GM12878 (cell line): ENCODE results near the gene FBXW9. TPM values are rescaled to one million over a fixed set of nuclear protein-coding genes. Genes with fewer than 3 reads are reported as not detected.
A peak's percentile ranks its signal among the peaks of the same experiment; 100 is the strongest.

Experiments used
- ATAC-seq: fragments of 200-7000 bp; cut with Tn5 transposase; 3 replicates; pipeline ENCODE4 v1.9.1; 2020; ENCODE audit warnings: mild to moderate bottlenecking, moderate library complexity
- BruUV-seq: library from RNA; stranded (reverse); fragments of 400-500 nt; replicated peaks from 2 replicates; lab custom pipeline; 2021; lab: Mats Ljungman, UMichigan
- CTCF ChIA-PET: fragments of 300-600 bp; sonication (Branson Sonifier 250); formaldehyde crosslinking; extraction: SDS; loops from one replicate; lab custom pipeline; 2021; ENCODE audit warnings: inconsistent platforms; lab: Yijun Ruan, JAX
- POLR2A ChIA-PET: fragments of 350-600 bp; formaldehyde crosslinking; extraction: SDS; loops from one replicate; lab custom pipeline; 2021; ENCODE audit warnings: inconsistent platforms; lab: Charles Lee
- RAD21 ChIA-PET: fragments of 300-600 bp; sonication (Branson Sonifier 250); formaldehyde crosslinking; loops from one replicate; lab custom pipeline; 2023; ENCODE audit warnings: antibody characterized with exemption; ENCODE audit not compliant: unreplicated experiment; lab: Charles Lee
- SMC1A ChIA-PET: fragments of 300-600 bp; sonication (Branson Sonifier 250); formaldehyde crosslinking; loops from one replicate; lab custom pipeline; 2023; ENCODE audit not compliant: unreplicated experiment, uncharacterized antibody; lab: Charles Lee
- DNase-seq: peaks from one replicate; pipeline ENCODE4 v3.0.0-alpha.2; 2011; ENCODE audit warnings: low read depth, low spot score
- FAIRE-seq: peaks from 3 replicates; lab custom pipeline; 2011; peaks lifted over from hg19 to GRCh38; lab: Jason Lieb, UNC
- H2AFZ ChIP-seq: 2 replicates; pipeline ENCODE4 v1.6.0; 2011; ENCODE audit warnings: low read depth, low read length, control low read depth; ENCODE audit not compliant: control insufficient read depth
- H3K27ac ChIP-seq: 2 replicates; pipeline ENCODE4 v1.5.1; 2011; ENCODE audit warnings: control low read depth; ENCODE audit not compliant: control insufficient read depth, insufficient read depth
- H3K27me3 ChIP-seq, 2 experiments: replicated peaks in 1 of 2; 2 replicates each; pipeline versions ENCODE4 v1.6.0 to v1.6.1; 2011; ENCODE audit warnings: low read length in 1 of 2; ENCODE audit not compliant: control insufficient read depth in 2 of 2, insufficient read depth in 2 of 2
- H3K36me3 ChIP-seq, 2 experiments: 2 replicates each; pipeline ENCODE4 v1.5.1; 2011; ENCODE audit warnings: low read length in 1 of 2; ENCODE audit not compliant: control insufficient read depth in 2 of 2, insufficient read depth in 2 of 2
- H3K4me1 ChIP-seq: 2 replicates; pipeline ENCODE4 v1.6.1; 2011; ENCODE audit warnings: mild to moderate bottlenecking, low read length, moderate library complexity, mixed read lengths; ENCODE audit not compliant: control insufficient read depth, insufficient read depth
- H3K4me2 ChIP-seq: 2 replicates; pipeline ENCODE4 v1.6.0; 2011; ENCODE audit warnings: control low read depth; ENCODE audit not compliant: control insufficient read depth, insufficient read depth
- H3K4me3 ChIP-seq: fragments of 200-600 bp; sonication (generic); 2 replicates; pipeline ENCODE4 v1.5.1; 2016
- H3K79me2 ChIP-seq: 2 replicates; pipeline ENCODE4 v1.6.0; 2011; ENCODE audit warnings: low read length; ENCODE audit not compliant: control insufficient read depth, insufficient read depth
- H3K9ac ChIP-seq: 2 replicates; pipeline ENCODE4 v1.8.0; 2011; ENCODE audit warnings: low read length, control low read depth, mixed read lengths; ENCODE audit not compliant: control insufficient read depth, insufficient read depth
- H3K9me3 ChIP-seq: replicated peaks from 3 replicates; pipeline ENCODE4 v1.5.1; 2011; ENCODE audit warnings: mild to moderate bottlenecking, low read length; ENCODE audit not compliant: control insufficient read depth, insufficient read depth
- H4K20me1 ChIP-seq: 2 replicates; pipeline ENCODE4 v1.6.0; 2011; ENCODE audit not compliant: control insufficient read depth, insufficient read depth
- CEBPB ChIP-seq, 2 experiments: fragments of 150-350 bp in 1 of 2; IDR thresholded peaks; 2 replicates each; pipeline ENCODE4 v1.6.1; 2012 to 2014; ENCODE audit warnings: low read depth in 2 of 2, low read length in 2 of 2, borderline replicate concordance in 1 of 2, inconsistent platforms in 1 of 2
- CREM ChIP-seq: IDR thresholded peaks from 2 replicates; pipeline ENCODE4 v1.6.1; 2014; ENCODE audit warnings: antibody characterized with exemption, low read depth
- DPF2 ChIP-seq: fragments of 450-650 bp; IDR thresholded peaks from 2 replicates; pipeline ENCODE4 v1.6.1; 2017; ENCODE audit warnings: mild to moderate bottlenecking
- RCOR1 ChIP-seq: conservative IDR thresholded peaks from 2 replicates; pipeline ENCODE4 v1.6.1; 2012; ENCODE audit warnings: low read depth, low read length, improper control_type of control experiment
- TCF3 ChIP-seq: IDR thresholded peaks from 2 replicates; pipeline ENCODE4 v1.6.1; 2012; ENCODE audit warnings: low read depth, mild to moderate bottlenecking, low read length, borderline replicate concordance; ENCODE audit not compliant: insufficient read depth
- YY1 ChIP-seq: IDR thresholded peaks from 2 replicates; pipeline ENCODE4 v1.6.1; 2011; ENCODE audit warnings: low read depth, mild to moderate bottlenecking, low read length
- WGBS: methylation state at CpG from one replicate; pipeline ENCODE4 v1.1.6; 2016; ENCODE audit warnings: low lambda C conversion rate; ENCODE audit not compliant: insufficient replicate concordance, insufficient coverage; ENCODE audit errors: missing lambda C conversion rate; 5-methylcytosine and 5-hydroxymethylcytosine counted together
- in situ Hi-C: fragments of 300-500 bp; cut with MboI; formaldehyde crosslinking; loops from 9 replicates; pipeline ENCODE4 v1.14.3; 2018; ENCODE audit warnings: mixed read lengths
- intact Hi-C: fragments of 100-400 bp; cut with micrococcal nuclease; formaldehyde crosslinking; loops from one replicate; pipeline ENCODE4 v1.14.2; 2022; ENCODE audit not compliant: unreplicated experiment
- polyA plus RNA-seq, 11 experiments: library from polyadenylated mRNA; depleted of rRNA in 4 of 11; unstranded in 6 of 11; stranded (reverse) in 5 of 11; fragments of >200 nt; fragmentation: Nextera tagmentation in 4 of 11; fragmentation: Illumina TruSeq in 1 of 11; extraction: Ambion mirVana in 4 of 11; extraction: Trizol in 1 of 11; gene quantifications; 1 replicate in 1 of 11; 2 replicates in 10 of 11; pipeline versions ENCODE4 v1.2.1 to v1.2.3, GENCODE V29; 2011 to 2016; ENCODE audit warnings: inconsistent platforms in 2 of 11, missing spikeins in 2 of 11, low read depth in 1 of 11
- total RNA-seq, 4 experiments: library from RNA; depleted of rRNA in 3 of 4; stranded (reverse); fragments of >200 nt in 3 of 4; fragmentation: Illumina TruSeq in 1 of 4; extraction: Trizol in 1 of 4; gene quantifications; 2 replicates each; pipeline versions ENCODE4 v1.2.1 to v1.2.3, GENCODE V29; 2013 to 2021
- TF ChIP-seq, protein P1 (sequence below): fragments of 450-650 bp; formaldehyde crosslinking; IDR thresholded peaks from 2 replicates; pipeline ENCODE4 v1.4.0; 2022; ENCODE audit warnings: mild to moderate bottlenecking, moderate library complexity
- TF ChIP-seq, protein P2 (sequence below): IDR thresholded peaks from 2 replicates; pipeline ENCODE4 v1.6.1; 2011; ENCODE audit warnings: borderline replicate concordance, low read depth, mild to moderate bottlenecking, moderate library complexity, low read length; ENCODE audit not compliant: insufficient read depth, poor library complexity, severe bottlenecking
- TF ChIP-seq, protein P3 (sequence below): fragments of 450-650 bp; IDR thresholded peaks from 2 replicates; pipeline ENCODE4 v1.6.1; 2017; ENCODE audit warnings: mild to moderate bottlenecking
- TF ChIP-seq, protein P4 (sequence below): IDR thresholded peaks from 2 replicates; pipeline ENCODE4 v1.6.1; 2012; ENCODE audit warnings: low read depth, low read length, improper control_type of control experiment

Gene FBXW9
- total and polyA plus RNA-seq, 10 of the 15 experiments (the other 5 are each of a cell fraction or from before 2014, with no cell fraction given): 0.21 to 14.8 (median 7.3) TPM

DNA sequence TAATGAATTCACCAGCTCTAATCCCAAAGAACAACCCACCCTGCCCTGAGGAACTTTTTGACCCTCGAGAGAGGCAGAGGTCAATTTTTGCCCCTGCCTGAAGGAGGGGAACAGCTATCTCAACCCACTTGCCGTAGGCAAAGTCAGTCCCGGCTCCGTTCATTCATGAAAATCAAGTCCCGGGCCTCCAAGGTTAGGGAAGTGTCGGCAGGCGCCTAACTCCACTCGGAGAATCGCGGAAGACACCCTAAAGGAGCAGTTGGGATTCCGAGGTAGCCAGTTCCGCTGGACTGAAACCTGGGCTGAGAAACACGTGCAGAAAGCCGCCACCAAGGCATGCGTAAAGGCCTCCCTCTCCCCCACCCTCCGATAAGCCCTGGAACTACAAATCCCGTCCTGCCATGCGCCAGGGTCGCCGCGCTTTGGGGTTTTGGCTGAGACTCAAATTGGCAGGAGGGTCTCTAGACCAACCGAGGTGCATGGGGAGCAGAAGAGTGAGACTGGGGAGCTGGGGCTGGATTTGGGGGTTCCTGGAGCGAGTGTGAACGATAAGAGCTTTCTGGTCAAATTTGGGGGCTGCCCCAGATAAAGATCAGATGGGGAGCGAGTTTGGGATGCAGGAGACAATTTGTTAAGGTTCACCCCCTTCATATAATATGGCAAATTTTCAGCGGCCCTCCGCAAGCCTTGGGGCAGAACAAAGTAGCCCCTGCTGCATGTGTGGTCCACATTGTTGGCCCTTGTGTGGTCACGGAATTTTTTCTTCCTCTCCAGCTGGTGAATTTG is 27.4 kb upstream of the FBXW9 start, which contains the start of gene TNPO2 (continued):
- TF ChIP-seq CEBPB (IDR thresholded peaks at IDR 0.05; ENCODE audit: borderline replicate concordance in 1 of 2, low read depth in 2 of 2, low read length in 2 of 2): no peak
- TF ChIP-seq DPF2: no peak
- no peak for TF ChIP-seq TCF3
- TF ChIP-seq, protein P1, sequence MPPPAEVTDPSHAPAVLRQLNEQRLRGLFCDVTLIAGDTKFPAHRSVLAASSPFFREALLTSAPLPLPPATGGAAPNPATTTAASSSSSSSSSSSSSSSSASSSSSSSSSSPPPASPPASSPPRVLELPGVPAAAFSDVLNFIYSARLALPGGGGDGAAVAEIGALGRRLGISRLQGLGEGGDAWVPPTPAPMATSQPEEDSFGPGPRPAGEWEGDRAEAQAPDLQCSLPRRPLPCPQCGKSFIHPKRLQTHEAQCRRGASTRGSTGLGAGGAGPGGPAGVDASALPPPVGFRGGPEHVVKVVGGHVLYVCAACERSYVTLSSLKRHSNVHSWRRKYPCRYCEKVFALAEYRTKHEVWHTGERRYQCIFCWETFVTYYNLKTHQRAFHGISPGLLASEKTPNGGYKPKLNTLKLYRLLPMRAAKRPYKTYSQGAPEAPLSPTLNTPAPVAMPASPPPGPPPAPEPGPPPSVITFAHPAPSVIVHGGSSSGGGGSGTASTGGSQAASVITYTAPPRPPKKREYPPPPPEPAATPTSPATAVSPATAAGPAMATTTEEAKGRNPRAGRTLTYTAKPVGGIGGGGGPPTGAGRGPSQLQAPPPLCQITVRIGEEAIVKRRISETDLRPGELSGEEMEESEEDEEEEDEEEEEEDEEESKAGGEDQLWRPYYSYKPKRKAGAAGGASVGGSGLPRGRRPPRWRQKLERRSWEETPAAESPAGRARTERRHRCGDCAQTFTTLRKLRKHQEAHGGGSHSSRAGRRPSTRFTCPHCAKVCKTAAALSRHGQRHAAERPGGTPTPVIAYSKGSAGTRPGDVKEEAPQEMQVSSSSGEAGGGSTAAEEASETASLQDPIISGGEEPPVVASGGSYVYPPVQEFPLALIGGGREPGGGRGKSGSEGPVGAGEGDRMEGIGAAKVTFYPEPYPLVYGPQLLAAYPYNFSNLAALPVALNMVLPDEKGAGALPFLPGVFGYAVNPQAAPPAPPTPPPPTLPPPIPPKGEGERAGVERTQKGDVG (CRISPR knock-in tag): no peak

DNA sequence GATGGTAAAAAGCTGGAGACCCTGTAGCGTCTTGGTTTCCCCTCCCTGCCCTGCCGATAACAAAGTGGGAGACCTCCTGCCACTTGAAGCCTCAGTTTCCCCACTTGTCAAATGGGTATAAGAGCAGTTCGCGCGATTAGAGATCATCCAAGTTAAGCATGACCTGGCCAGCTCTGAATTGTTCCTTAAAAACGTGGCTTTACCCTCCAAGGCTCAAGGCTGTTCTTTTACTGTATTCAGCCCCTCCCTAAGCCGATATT is 26.9 kb upstream of the FBXW9 start:
- Histone ChIP-seq H3K9me3 (no peaks in the 10 kb centered on the region), H3K36me3 (peaks cover 10 to 13% of the 10 kb centered on the region in 2 experiments), H2AFZ (peak overlapping the region; percentile 98), H4K20me1 (no peaks in the 10 kb centered on the region; the same call in 1 of the 2 replicates), H3K9ac (peak overlapping the region; percentile 81), H3K4me3 (peak overlapping the region; percentile 91), H3K27me3 (no peaks in the 10 kb centered on the region), H3K4me1 (peaks cover 8% of the 10 kb centered on the region; the same call in 1 of the 2 replicates), H3K79me2 (peaks cover 51% of the 10 kb centered on the region), H3K4me2 (peak overlapping the region; percentile 90), H3K27ac (peak overlapping the region; percentile 81)
- ChIA-PET RAD21 (interaction anchor here (0.6 to 3.3 kb wide), 6 partner anchors 10 to 1347 kb away, joined by 3 to 31 read pairs (median 4); partner anchors contain the start of genes TRIR and ZNF20), POLR2A (interaction anchor here (0.5 to 6.8 kb wide), 8 partner anchors 10 to 69 kb away, joined by 3 to 58 read pairs (median 4); partner anchors contain the start of genes DHPS, GET3, MAN2B1 and TRIR), SMC1A (interaction anchor here (1.0 to 5.1 kb wide), 3 partner anchors 10 to 14 kb away, joined by 4 to 28 read pairs (median 6); partner anchors contain the start of genes GET3 and TRIR), CTCF (interaction anchor here (0.6 to 5.4 kb wide), 14 partner anchors 10 to 1683 kb away, joined by 3 to 30 read pairs (median 4); partner anchors contain the start of genes GET3 and TRIR)
- DNase-seq (no peak), FAIRE-seq (no peak), ATAC-seq (peak; percentile 7; the same call in 2 of the 3 replicates)
- WGBS: 1% methylated on average over 7 of the region's 7 CpGs
- in situ Hi-C loops (no loop called here), intact Hi-C loops (no loop called here)
- BruUV-seq: no TSS peak
- TF ChIP-seq RCOR1: no peak
- TF ChIP-seq, protein P2, sequence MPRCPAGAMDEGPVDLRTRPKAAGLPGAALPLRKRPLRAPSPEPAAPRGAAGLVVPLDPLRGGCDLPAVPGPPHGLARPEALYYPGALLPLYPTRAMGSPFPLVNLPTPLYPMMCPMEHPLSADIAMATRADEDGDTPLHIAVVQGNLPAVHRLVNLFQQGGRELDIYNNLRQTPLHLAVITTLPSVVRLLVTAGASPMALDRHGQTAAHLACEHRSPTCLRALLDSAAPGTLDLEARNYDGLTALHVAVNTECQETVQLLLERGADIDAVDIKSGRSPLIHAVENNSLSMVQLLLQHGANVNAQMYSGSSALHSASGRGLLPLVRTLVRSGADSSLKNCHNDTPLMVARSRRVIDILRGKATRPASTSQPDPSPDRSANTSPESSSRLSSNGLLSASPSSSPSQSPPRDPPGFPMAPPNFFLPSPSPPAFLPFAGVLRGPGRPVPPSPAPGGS: no peak
- TF ChIP-seq, protein P3, sequence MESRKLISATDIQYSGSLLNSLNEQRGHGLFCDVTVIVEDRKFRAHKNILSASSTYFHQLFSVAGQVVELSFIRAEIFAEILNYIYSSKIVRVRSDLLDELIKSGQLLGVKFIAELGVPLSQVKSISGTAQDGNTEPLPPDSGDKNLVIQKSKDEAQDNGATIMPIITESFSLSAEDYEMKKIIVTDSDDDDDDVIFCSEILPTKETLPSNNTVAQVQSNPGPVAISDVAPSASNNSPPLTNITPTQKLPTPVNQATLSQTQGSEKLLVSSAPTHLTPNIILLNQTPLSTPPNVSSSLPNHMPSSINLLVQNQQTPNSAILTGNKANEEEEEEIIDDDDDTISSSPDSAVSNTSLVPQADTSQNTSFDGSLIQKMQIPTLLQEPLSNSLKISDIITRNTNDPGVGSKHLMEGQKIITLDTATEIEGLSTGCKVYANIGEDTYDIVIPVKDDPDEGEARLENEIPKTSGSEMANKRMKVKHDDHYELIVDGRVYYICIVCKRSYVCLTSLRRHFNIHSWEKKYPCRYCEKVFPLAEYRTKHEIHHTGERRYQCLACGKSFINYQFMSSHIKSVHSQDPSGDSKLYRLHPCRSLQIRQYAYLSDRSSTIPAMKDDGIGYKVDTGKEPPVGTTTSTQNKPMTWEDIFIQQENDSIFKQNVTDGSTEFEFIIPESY: no peak
- TF ChIP-seq, protein P4, sequence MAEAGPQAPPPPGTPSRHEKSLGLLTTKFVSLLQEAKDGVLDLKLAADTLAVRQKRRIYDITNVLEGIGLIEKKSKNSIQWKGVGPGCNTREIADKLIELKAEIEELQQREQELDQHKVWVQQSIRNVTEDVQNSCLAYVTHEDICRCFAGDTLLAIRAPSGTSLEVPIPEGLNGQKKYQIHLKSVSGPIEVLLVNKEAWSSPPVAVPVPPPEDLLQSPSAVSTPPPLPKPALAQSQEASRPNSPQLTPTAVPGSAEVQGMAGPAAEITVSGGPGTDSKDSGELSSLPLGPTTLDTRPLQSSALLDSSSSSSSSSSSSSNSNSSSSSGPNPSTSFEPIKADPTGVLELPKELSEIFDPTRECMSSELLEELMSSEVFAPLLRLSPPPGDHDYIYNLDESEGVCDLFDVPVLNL: no peak
- TF ChIP-seq YY1: no peak
- TF ChIP-seq CREM: no peak
